ENCODE measurements around the gene MTSS2. TPM values are rescaled to one million over a fixed set of nuclear protein-coding genes. Genes with fewer than 3 reads are reported as not detected.
"Not testable (repeated sequence)": the region's sequence is repeated elsewhere in the genome, so short reads cannot be mapped to it uniquely, and the experiment has no call there.

The MTSS2 gene
- total RNA-seq, 1 donor: 56.5 TPM

GRCh38 chr16:70644763-70645597 lies 40.9 kb downstream of the MTSS2 start:
- Histone ChIP-seq H3K27me3 (ENCODE audit: insufficient read depth, low read length) (no peaks in the 10 kb centered on the region), H3K9me3 (ENCODE audit: low read depth, low read length) (no peaks in the 10 kb centered on the region), H3K4me3 (ENCODE audit: insufficient read depth, low read length) (no peak overlapping the region), H2AFZ (ENCODE audit: low read length) (no peak overlapping the region), H3K36me3 (ENCODE audit: insufficient read depth, low read length) (no peaks in the 10 kb centered on the region), H3K4me2 (ENCODE audit: insufficient read depth, low read length) (no peak overlapping the region), H3K27ac (ENCODE audit: low read depth, low read length) (no peak overlapping the region), H3K4me1 (ENCODE audit: insufficient read depth, low read length) (peaks cover 9% of the 10 kb centered on the region), H3K79me2 (ENCODE audit: insufficient read depth, low read length) (no peaks in the 10 kb centered on the region), H4K20me1 (ENCODE audit: insufficient read depth, low read length) (no peaks in the 10 kb centered on the region)
- no peak for TF ChIP-seq CTCF (IDR thresholded peaks at IDR 0.05; ENCODE audit: extremely low read depth, low read depth, low read length)
- peak; percentile 64 for DNase-seq (ENCODE audit: insufficient read length, low spot score, missing footprints)

GRCh38 chr16:70643264-70643663 lies 42.6 kb downstream of the MTSS2 start:
- H2AFZ ChIP-seq (ENCODE audit: low read length); H3K9me3 ChIP-seq (ENCODE audit: low read depth, low read length); H3K36me3 ChIP-seq (ENCODE audit: insufficient read depth, low read length); H3K27me3 ChIP-seq (ENCODE audit: insufficient read depth, low read length); H3K4me3 ChIP-seq (ENCODE audit: insufficient read depth, low read length); H3K4me2 ChIP-seq (ENCODE audit: insufficient read depth, low read length); H3K27ac ChIP-seq (ENCODE audit: low read depth, low read length); DNase-seq (ENCODE audit: insufficient read length, low spot score, missing footprints); H3K79me2 ChIP-seq (ENCODE audit: insufficient read depth, low read length); H4K20me1 ChIP-seq (ENCODE audit: insufficient read depth, low read length): not testable (repeated sequence)
- peaks cover 17% of the 10 kb centered on the region for H3K4me1 ChIP-seq (ENCODE audit: insufficient read depth, low read length)

GRCh38 chr16:70642633-70643032 lies 43.2 kb downstream of the MTSS2 start:
- no peak overlapping the region for H3K4me3 ChIP-seq (ENCODE audit: insufficient read depth, low read length)
- H2AFZ ChIP-seq (ENCODE audit: low read length): no peak overlapping the region

GRCh38 chr16:70638814-70639792 lies 46.8 kb downstream of the MTSS2 start:
- Histone ChIP-seq H3K27me3 (ENCODE audit: insufficient read depth, low read length) (no peaks in the 10 kb centered on the region), H3K79me2 (ENCODE audit: insufficient read depth, low read length) (no peaks in the 10 kb centered on the region), H3K4me1 (ENCODE audit: insufficient read depth, low read length) (peaks cover 25% of the 10 kb centered on the region), H3K27ac (ENCODE audit: low read depth, low read length) (peak overlapping the region; percentile 75), H2AFZ (ENCODE audit: low read length) (peak overlapping the region; percentile 37), H3K9me3 (ENCODE audit: low read depth, low read length) (no peaks in the 10 kb centered on the region), H4K20me1 (ENCODE audit: insufficient read depth, low read length) (no peaks in the 10 kb centered on the region), H3K36me3 (ENCODE audit: insufficient read depth, low read length) (no peaks in the 10 kb centered on the region), H3K4me3 (ENCODE audit: insufficient read depth, low read length) (no peak overlapping the region), H3K4me2 (ENCODE audit: insufficient read depth, low read length) (peak overlapping the region; percentile 51)
- TF ChIP-seq CTCF (IDR thresholded peaks at IDR 0.05; ENCODE audit: extremely low read depth, low read depth, low read length): peak; percentile 9
- DNase-seq (ENCODE audit: insufficient read length, low spot score, missing footprints): peak; percentile 54

More at GRCh38 chr16:70642633-70643032, 43.2 kb downstream of the MTSS2 start:
- Histone ChIP-seq H3K4me2 (ENCODE audit: insufficient read depth, low read length) (no peak overlapping the region), H3K36me3 (ENCODE audit: insufficient read depth, low read length) (no peaks in the 10 kb centered on the region), H3K4me1 (ENCODE audit: insufficient read depth, low read length) (peaks cover 17% of the 10 kb centered on the region), H3K27me3 (ENCODE audit: insufficient read depth, low read length) (no peaks in the 10 kb centered on the region), H4K20me1 (ENCODE audit: insufficient read depth, low read length) (no peaks in the 10 kb centered on the region), H3K9me3 (ENCODE audit: low read depth, low read length) (no peaks in the 10 kb centered on the region), H3K79me2 (ENCODE audit: insufficient read depth, low read length) (no peaks in the 10 kb centered on the region), H3K27ac (ENCODE audit: low read depth, low read length) (no peak overlapping the region)
- TF ChIP-seq CTCF (IDR thresholded peaks at IDR 0.05; ENCODE audit: extremely low read depth, low read depth, low read length): no peak
- no peak for DNase-seq (ENCODE audit: insufficient read length, low spot score, missing footprints)

Other genes with a start within 250 kb of the MTSS2 start
- 22.4 and 22.7 TPM in 2 replicates for gene ST3GAL2, start 247.0 kb downstream of the MTSS2 start, total RNA-seq
- 10.3 and 11.9 TPM in 2 replicates for gene FCSK, start 231.5 kb downstream of the MTSS2 start, total RNA-seq
- 51.3 and 61.5 TPM in 2 replicates for gene COG4, start 162.5 kb downstream of the MTSS2 start, total RNA-seq
- gene SF3B3, start 162.2 kb downstream of the MTSS2 start, total RNA-seq: 123 and 142 TPM in 2 replicates
- 5.6 and 9.4 TPM in 2 replicates for gene IL34, start 39.5 kb downstream of the MTSS2 start, total RNA-seq
- gene VAC14, start 115.1 kb upstream of the MTSS2 start, total RNA-seq: 72.7 and 83.7 TPM in 2 replicates

Data from osteoblast (primary cell).